Measurements from ENCODE around the gene LHX8. TPM values are rescaled to one million over a fixed set of nuclear protein-coding genes. Genes with fewer than 3 reads are reported as not detected.
"Not testable (repeated sequence)": the region's sequence is repeated elsewhere in the genome, so short reads cannot be mapped to it uniquely, and the experiment has no call there.

Gene LHX8
- total RNA-seq, 1 donor from 2014 or later: not detected

DNA sequence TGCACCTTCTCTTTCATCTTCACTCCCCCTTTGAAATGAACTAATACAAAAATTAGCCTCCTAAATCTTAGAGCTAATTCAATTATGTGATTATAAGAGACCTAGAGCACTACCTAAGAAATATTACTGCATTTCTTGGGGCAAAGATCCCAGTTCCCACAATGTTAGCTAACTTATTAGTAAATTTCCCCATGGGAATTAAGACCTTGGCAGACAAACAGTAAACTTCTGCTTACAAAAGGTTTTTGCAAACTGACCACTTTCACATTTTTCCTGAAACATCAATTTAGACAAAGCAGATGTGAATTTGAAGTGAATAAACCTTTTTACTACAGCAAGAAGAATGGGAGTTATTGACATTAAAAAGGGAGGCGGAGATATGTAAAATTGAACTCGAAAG lies 34.6 kb upstream of the LHX8 start:
- H3K4me3 Mint-ChIP-seq (ENCODE audit: unreplicated experiment): no peak overlapping the region
- H3K4me1 Mint-ChIP-seq (ENCODE audit: low read depth): peaks cover 10% of the 10 kb centered on the region
- no peaks in the 10 kb centered on the region for H3K9me3 Mint-ChIP-seq (ENCODE audit: low read depth)
- no peak overlapping the region for H3K27ac Mint-ChIP-seq (ENCODE audit: unreplicated experiment)
- no peaks in the 10 kb centered on the region for H3K36me3 Mint-ChIP-seq (ENCODE audit: low read depth)
- no peak for DNase-seq (ENCODE audit: low spot score)
- TF ChIP-seq, protein P1, sequence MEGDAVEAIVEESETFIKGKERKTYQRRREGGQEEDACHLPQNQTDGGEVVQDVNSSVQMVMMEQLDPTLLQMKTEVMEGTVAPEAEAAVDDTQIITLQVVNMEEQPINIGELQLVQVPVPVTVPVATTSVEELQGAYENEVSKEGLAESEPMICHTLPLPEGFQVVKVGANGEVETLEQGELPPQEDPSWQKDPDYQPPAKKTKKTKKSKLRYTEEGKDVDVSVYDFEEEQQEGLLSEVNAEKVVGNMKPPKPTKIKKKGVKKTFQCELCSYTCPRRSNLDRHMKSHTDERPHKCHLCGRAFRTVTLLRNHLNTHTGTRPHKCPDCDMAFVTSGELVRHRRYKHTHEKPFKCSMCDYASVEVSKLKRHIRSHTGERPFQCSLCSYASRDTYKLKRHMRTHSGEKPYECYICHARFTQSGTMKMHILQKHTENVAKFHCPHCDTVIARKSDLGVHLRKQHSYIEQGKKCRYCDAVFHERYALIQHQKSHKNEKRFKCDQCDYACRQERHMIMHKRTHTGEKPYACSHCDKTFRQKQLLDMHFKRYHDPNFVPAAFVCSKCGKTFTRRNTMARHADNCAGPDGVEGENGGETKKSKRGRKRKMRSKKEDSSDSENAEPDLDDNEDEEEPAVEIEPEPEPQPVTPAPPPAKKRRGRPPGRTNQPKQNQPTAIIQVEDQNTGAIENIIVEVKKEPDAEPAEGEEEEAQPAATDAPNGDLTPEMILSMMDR (IDR thresholded peaks at IDR 0.05): no peak
- H3K27me3 Mint-ChIP-seq (ENCODE audit: low read depth): peaks cover 2% of the 10 kb centered on the region

DNA sequence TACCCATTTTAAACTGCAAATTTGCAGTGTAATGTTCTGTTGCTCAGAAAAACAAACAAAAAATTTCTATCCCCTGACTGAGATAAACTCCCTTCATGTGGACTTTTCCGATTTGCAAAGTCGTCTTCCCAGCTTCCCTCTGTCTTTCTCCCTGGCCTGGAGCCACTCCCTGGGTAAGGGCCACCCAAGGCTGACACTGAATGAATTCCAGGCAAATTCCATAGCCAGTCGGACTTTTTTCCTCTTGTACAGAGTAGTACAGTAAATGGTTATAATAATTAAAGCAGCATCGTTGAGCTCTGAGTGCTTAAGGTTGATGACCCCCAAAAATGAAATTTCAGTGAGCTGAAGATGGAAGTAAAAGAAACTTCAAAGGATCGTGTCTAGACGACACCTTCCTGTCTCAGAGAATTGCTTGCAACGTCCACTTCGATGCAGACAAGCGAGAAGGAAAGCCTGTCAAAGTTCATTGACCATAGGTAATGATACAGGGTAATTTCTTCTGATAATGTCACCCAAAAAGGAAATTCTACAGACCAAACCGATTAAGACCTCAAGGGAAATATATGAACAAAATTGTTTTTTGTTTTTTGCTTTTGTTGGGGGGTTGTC lies 33.6 kb upstream of the LHX8 start:
- TF ChIP-seq, protein P1 (IDR thresholded peaks at IDR 0.05): no peak

DNA sequence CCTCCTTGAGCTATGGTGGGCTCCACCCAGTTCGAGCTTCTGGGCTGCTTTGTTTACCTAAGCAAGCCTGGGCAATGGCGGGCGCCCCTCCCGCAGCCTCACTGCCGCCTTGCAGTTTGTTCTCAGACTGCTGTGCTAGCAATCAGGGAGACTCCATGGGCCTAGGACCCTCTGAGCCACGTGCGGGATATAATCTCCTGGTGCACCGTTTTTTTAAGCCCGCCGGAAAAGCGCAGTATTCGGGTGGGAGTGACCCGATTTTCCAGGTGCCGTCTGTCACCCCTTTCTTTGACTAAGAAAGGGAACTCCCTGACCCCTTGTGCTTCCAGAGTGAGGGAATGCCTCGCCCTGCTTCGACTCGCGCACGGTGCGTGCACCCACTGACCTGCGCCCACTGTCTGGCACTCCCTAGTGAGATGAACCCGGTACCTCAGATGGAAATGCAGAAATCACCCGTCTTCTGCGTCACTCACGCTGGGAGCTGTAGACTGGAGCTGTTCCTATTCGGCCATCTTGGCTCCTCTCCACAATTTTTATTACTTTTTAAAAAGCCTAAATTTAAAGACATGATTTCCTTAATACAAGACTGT lies 21.7 kb upstream of the LHX8 start:
- not testable (repeated sequence) for DNase-seq (ENCODE audit: low spot score); H3K4me3 Mint-ChIP-seq (ENCODE audit: unreplicated experiment); H3K27ac Mint-ChIP-seq (ENCODE audit: unreplicated experiment); H3K36me3 Mint-ChIP-seq (ENCODE audit: low read depth); H3K4me1 Mint-ChIP-seq (ENCODE audit: low read depth); H3K9me3 Mint-ChIP-seq (ENCODE audit: low read depth)
- peaks cover 18% of the 10 kb centered on the region for H3K27me3 Mint-ChIP-seq (ENCODE audit: low read depth)

More for the DNA sequence above, 33.6 kb upstream of the LHX8 start:
- Mint-ChIP-seq H3K27me3 (ENCODE audit: low read depth) (peaks cover 2% of the 10 kb centered on the region), H3K36me3 (ENCODE audit: low read depth) (no peaks in the 10 kb centered on the region), H3K9me3 (ENCODE audit: low read depth) (no peaks in the 10 kb centered on the region), H3K4me3 (ENCODE audit: unreplicated experiment) (no peak overlapping the region), H3K4me1 (ENCODE audit: low read depth) (peaks cover 10% of the 10 kb centered on the region), H3K27ac (ENCODE audit: unreplicated experiment) (no peak overlapping the region)
- DNase-seq (ENCODE audit: low spot score): no peak

DNA sequence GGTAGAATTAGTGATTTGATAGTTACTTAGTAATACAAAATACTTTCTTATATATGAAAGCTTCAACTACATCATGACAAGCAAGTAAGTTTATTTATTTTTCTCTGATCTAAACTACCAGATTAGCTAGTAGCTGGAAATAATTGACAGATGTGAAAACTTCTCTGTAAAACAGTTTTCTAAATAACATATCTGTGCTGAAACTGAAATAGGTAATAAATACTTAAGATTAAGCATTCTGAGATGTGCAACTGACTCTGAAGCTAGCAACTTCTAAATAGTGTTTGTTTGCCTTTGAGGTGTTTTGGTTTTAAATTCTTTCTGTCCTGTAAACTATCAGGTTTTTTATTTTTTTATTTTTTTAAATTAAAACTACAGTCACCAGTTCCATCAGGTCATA lies 18.5 kb upstream of the LHX8 start:
- peaks cover 3% of the 10 kb centered on the region for H3K9me3 Mint-ChIP-seq (ENCODE audit: low read depth)
- DNase-seq (ENCODE audit: low spot score): no peak
- no peak overlapping the region for H3K4me3 Mint-ChIP-seq (ENCODE audit: unreplicated experiment)
- TF ChIP-seq, protein P1 (IDR thresholded peaks at IDR 0.05): no peak
- H3K27me3 Mint-ChIP-seq (ENCODE audit: low read depth): peaks cover 27% of the 10 kb centered on the region
- no peaks in the 10 kb centered on the region for H3K4me1 Mint-ChIP-seq (ENCODE audit: low read depth)
- no peak overlapping the region for H3K27ac Mint-ChIP-seq (ENCODE audit: unreplicated experiment)
- no peaks in the 10 kb centered on the region for H3K36me3 Mint-ChIP-seq (ENCODE audit: low read depth)

DNA sequence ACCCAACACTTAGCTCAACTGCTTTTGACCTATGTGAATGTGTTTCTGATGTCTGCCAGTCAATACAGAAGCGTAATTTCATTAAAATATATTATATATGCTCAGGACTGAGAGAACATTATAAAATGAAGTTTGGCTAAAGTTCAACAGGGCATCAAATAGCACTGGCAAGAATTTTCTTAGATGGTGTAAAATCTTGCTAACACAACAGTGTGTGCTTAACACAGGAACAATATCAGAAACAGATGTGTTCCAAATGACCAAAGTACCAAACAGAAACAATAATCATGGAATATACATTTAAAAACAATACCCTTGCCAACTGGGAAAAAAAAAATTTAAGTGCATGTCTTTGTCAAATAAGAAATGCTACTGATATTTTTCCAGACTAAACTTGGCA lies 10.4 kb upstream of the LHX8 start:
- Mint-ChIP-seq H3K4me1 (ENCODE audit: low read depth) (no peaks in the 10 kb centered on the region), H3K9me3 (ENCODE audit: low read depth) (no peaks in the 10 kb centered on the region), H3K27me3 (ENCODE audit: low read depth) (peaks cover 38% of the 10 kb centered on the region), H3K4me3 (ENCODE audit: unreplicated experiment) (no peak overlapping the region), H3K36me3 (ENCODE audit: low read depth) (no peaks in the 10 kb centered on the region), H3K27ac (ENCODE audit: unreplicated experiment) (no peak overlapping the region)
- DNase-seq (ENCODE audit: low spot score): no peak
- TF ChIP-seq, protein P1 (IDR thresholded peaks at IDR 0.05): no peak

DNA sequence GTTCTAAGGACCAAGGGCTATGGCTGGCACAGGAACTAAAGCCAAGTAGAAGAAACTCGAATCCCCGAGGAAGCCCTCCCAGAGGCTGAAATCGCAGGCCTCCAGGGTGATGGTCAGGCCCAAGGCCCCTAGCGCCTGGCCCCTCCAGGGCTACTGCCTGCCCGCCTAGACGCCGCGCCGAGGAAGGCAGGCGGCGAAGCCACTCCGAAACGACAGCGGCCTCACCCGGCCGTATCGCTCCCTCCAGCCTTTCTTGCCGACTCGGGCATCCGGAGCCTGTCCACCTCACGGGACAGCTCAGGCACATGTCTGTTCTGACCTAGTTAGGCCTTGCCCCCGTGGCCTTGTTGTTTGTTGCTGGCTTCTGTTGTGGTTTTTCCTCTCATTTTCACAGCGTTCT lies 9.7 kb upstream of the LHX8 start:
- DNase-seq (ENCODE audit: low spot score): no peak
- Mint-ChIP-seq H3K27ac (ENCODE audit: unreplicated experiment) (no peak overlapping the region), H3K4me1 (ENCODE audit: low read depth) (no peaks in the 10 kb centered on the region), H3K27me3 (ENCODE audit: low read depth) (peaks cover 43% of the 10 kb centered on the region), H3K4me3 (ENCODE audit: unreplicated experiment) (no peak overlapping the region), H3K36me3 (ENCODE audit: low read depth) (no peaks in the 10 kb centered on the region), H3K9me3 (ENCODE audit: low read depth) (no peaks in the 10 kb centered on the region)
- TF ChIP-seq, protein P1 (IDR thresholded peaks at IDR 0.05): no peak
